Epithelial cell of prostate (primary cell): ENCODE measurements around the gene NRXN2.
"Not testable (repeated sequence)": the region's sequence is repeated elsewhere in the genome, so short reads cannot be mapped to it uniquely, and the experiment has no call there.

ENCODE experiments used
- DNase-seq: peaks from one replicate; pipeline ENCODE4 v3.0.0-alpha.2; 2011; ENCODE audit warnings: low read depth, low spot score
- H3K27ac ChIP-seq: fragments of 450-650 bp; 2 replicates; pipeline ENCODE4 v1.5.1; 2017; ENCODE audit warnings: mild to moderate bottlenecking

NRXN2 gene

DNA sequence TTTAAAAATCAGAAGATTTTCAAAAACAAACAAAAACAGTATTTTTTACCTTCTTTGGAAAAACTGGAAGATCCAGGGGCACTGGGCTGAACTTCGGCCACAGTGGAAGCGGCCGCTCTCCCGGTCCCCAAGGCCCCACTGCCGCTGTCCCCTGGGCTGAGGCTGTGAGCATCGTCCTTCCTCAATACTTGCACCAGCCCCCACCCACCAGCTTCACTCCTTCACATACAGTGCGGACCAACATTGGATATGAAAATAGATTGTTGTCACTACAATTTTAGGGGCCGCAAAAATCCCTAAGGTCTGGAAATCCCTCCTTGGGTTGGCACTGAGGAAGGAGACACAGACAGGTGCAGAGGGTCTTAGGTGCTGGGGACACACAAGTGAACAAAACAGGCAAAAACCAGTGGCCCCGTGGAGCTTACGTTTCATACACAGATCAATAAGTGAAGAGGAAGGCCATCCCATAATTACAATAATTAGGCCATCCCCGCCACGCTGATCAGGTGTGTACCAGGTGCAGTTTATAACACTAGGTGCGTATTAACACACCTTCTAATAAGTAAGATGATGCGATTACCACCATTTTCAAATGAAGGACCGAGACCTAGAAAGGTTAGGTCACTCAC is 160.2 kb downstream of the NRXN2 start:
- H3K27ac ChIP-seq = no peak overlapping the region
- DNase-seq = no peak

DNA sequence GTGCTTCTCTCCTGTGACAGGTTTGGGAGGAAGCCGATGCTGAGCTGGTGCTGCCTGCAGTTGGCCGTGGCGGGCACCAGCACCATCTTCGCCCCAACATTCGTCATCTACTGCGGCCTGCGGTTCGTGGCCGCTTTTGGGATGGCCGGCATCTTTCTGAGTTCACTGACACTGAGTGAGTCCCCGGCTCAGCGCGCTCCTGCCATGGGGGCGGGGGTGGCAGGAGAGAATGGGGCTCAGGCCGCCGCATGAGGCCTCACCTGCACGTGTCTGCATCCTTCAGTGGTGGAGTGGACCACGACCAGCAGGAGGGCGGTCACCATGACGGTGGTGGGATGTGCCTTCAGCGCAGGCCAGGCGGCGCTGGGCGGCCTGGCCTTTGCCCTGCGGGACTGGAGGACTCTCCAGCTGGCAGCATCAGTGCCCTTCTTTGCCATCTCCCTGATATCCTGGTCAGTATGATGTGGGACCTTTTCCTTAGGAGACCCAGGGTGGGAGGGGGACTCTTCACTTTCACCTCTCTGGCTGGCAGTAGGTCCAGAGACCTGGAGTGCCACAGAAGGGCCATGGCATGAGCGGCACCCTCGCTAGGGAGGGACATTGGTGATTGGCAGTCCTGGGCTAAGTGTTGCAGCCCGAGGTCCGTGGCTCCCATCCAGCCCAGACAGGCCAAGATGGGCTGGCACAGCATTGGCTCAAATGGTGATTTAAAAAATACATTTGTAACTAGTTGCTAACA is 160.8 kb downstream of the NRXN2 start:
- no peak overlapping the region for H3K27ac ChIP-seq
- DNase-seq = no peak

DNA sequence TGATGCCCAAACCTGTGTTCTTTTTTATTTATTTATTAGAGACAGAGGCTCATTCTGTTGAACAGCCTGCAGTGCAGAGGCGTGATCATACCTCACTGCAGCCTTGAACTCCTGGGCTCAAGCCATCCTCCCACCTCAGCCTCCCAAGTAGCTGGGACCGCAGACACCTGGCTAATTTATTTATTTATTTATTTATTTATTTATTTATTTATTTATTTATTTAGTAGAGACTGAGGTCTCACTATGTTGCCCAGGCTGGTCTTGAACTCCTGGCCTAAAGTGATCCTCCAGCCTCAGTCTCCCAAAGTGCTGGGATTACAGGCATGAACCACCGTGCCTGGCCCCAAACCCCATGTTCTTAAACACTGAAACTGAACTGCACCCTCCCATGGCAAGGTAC is 161.6 kb downstream of the NRXN2 start:
- DNase-seq, H3K27ac ChIP-seq: not testable (repeated sequence)

- no peak for DNase-seq
- H3K27ac ChIP-seq = no peak overlapping the region
Measured at GRCh38 chr11:64560941-64561340, 162.1 kb downstream of the NRXN2 start.

DNA sequence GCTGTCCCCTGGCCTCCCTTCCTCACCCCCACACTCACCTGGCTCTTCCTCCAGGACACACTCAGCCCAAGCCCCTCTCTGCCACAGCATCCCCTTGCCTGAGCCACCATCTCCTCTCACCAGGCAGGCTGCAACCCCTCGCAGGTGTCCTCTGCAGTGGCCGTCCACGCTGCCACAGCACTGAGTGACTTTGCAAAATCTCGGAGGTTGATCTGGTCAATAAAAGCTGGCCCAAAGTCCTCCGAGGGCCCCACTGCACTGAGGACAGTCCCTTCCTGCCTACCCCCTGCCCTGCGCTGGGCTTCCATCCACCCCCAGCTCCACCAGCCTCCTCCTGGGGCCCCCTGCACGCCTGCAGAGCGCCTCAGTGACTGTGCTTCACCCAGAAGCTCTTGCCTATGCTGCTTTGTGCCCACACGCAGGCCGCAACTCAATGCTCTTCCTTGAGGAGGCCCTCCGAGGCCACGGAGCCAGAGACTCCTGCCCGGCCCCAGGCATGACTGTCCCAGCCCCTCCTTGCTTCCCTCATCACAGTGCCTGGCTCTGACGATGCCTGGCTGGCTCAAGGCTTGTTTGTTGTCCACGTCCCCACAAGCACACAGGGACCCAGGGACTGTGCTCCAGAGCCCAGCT is 162.7 kb downstream of the NRXN2 start:
- H3K27ac ChIP-seq = no peak overlapping the region
- DNase-seq = no peak

GRCh38 chr11:64559351-64560138 is 163.5 kb downstream of the NRXN2 start:
- DNase-seq = no peak
- no peak overlapping the region for H3K27ac ChIP-seq

GRCh38 chr11:64558869-64559268 is 164.1 kb downstream of the NRXN2 start:
- H3K27ac ChIP-seq = no peak overlapping the region
- no peak for DNase-seq

- no peak for DNase-seq
- no peak overlapping the region for H3K27ac ChIP-seq
Measured at GRCh38 chr11:64558065-64558745, 164.8 kb downstream of the NRXN2 start.

DNA sequence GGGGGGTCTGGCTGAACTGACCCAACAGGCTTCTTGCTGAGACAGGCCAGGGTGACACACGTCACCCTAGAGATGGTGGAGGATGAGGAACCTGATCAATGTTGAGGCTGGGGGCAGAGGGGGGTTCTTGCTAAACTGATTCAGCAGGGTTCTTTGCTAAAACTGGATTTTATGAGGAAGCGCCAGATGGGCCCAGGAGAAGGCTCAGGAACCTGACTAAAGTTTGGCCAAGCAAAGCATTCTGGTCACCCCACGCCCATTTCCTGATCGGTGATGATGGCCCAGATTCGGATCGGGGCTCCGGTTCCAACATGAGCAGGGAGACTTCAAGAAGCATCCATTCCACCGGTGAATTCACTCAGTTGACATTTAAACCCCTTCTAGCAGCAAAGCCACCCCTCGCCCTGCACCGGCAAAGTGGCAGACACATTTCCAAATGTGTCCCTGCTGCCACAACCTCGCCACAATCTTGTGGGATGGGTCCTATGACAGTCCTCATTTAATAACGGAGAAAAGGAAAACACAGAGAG is 166.2 kb downstream of the NRXN2 start:
- H3K27ac ChIP-seq = no peak overlapping the region
- no peak for DNase-seq
